HCT116 (cell line): ENCODE results near the gene FRMD8. TPM values are rescaled to one million over a fixed set of nuclear protein-coding genes. Genes with fewer than 3 reads are reported as not detected.

Source experiments
- ATAC-seq: fragments of 200-7000 bp; cut with Tn5 transposase; 2 replicates; pipeline ENCODE4 v1.9.1; 2020; ENCODE audit warnings: mild to moderate bottlenecking, moderate library complexity
- BruUV-seq: library from RNA; stranded (reverse); fragments of 400-500 nt; replicated peaks from 2 replicates; lab custom pipeline; 2021; lab: Mats Ljungman, UMichigan
- CTCF ChIA-PET: fragments of 300-600 bp; sonication (Branson Sonifier 250); formaldehyde crosslinking; loops from one replicate; lab custom pipeline; 2021; ENCODE audit warnings: antibody characterized with exemption; lab: Charles Lee
- POLR2A ChIA-PET: fragments of 300-600, 350-600 bp; sonication (Branson Sonifier 250); formaldehyde crosslinking; loops from one replicate; lab custom pipeline; 2021; ENCODE audit warnings: antibody characterized with exemption; lab: Charles Lee
- RAD21 ChIA-PET, 2 experiments: fragments of 300-600 bp; sonication (Branson Sonifier 250); formaldehyde crosslinking; loops; one replicate each; lab custom pipeline; 2023; ENCODE audit warnings: low total read pairs in 2 of 2; ENCODE audit not compliant: uncharacterized antibody in 2 of 2, unreplicated experiment in 2 of 2, low non-redundant PET in 1 of 2; lab: Charles Lee
- DNase-seq: peaks from one replicate; pipeline ENCODE4 v3.0.0-alpha.2; 2010; ENCODE audit warnings: low read depth, low spot score
- H2AFZ ChIP-seq: fragments of 200-600 bp; shearing (Covaris generic), sonication (generic); 2 replicates; pipeline ENCODE4 v1.6.1; 2017; ENCODE audit warnings: low read depth, mixed run types, mixed read lengths, antibody characterized with exemption, low read length; ENCODE audit not compliant: poor library complexity, severe bottlenecking
- H3K27ac ChIP-seq: 2 replicates; pipeline ENCODE4 v1.5.1; 2012; ENCODE audit warnings: low read depth, low read length
- H3K27me3 ChIP-seq: fragments of 200-600 bp; sonication (generic); 2 replicates; pipeline ENCODE4 v1.6.1; 2016; ENCODE audit warnings: mixed run types, low read length, mixed read lengths; ENCODE audit not compliant: insufficient read depth
- H3K36me3 ChIP-seq, 2 experiments: fragments of 200-500 bp in 1 of 2; fragments of 200-600 bp in 1 of 2; sonication (Bioruptor generic) in 1 of 2; sonication (generic) in 1 of 2; 2 replicates each; pipeline versions ENCODE4 v1.5.1 to v1.6.1; 2014 to 2016; ENCODE audit warnings: low read length in 2 of 2, inconsistent platforms in 1 of 2, mixed read lengths in 1 of 2, mixed run types in 1 of 2; ENCODE audit not compliant: insufficient read depth in 2 of 2, control insufficient read depth in 1 of 2
- H3K4me1 ChIP-seq, 2 experiments: fragments of 200-600 bp in 1 of 2; sonication (generic) in 1 of 2; 2 replicates each; pipeline versions ENCODE4 v1.5.1 to v1.6.1; 2012 to 2017; ENCODE audit warnings: low read length in 2 of 2, inconsistent platforms in 1 of 2, mild to moderate bottlenecking in 1 of 2, mixed read lengths in 1 of 2, mixed run types in 1 of 2, moderate library complexity in 1 of 2; ENCODE audit not compliant: insufficient read depth in 2 of 2, control insufficient read depth in 1 of 2
- H3K4me2 ChIP-seq: fragments of 200-600 bp; sonication (generic); 2 replicates; pipeline ENCODE4 v1.6.1; 2017; ENCODE audit warnings: mixed run types, low read length, mixed read lengths
- H3K4me3 ChIP-seq, 2 experiments: fragments of 200-600 bp in 1 of 2; sonication (generic) in 1 of 2; replicated peaks in 1 of 2; 2 replicates each; pipeline ENCODE4 v1.5.1; 2011 to 2016; ENCODE audit warnings: low read length in 2 of 2, control low read depth in 1 of 2, low read depth in 1 of 2, mild to moderate bottlenecking in 1 of 2, mixed read lengths in 1 of 2, mixed run types in 1 of 2
- H3K79me2 ChIP-seq: fragments of 200-600 bp; sonication (generic); 2 replicates; pipeline ENCODE4 v1.6.1; 2017; ENCODE audit warnings: mild to moderate bottlenecking, mixed run types, low read length, moderate library complexity, mixed read lengths; ENCODE audit not compliant: insufficient read depth
- H3K9ac ChIP-seq: fragments of 200-600 bp; sonication (generic); 2 replicates; pipeline ENCODE4 v1.6.1; 2016; ENCODE audit warnings: low read length, mixed read lengths
- H3K9me2 ChIP-seq: fragments of 200-600 bp; sonication (generic), shearing (Covaris generic); 2 replicates; pipeline ENCODE4 v1.6.1; 2017; ENCODE audit warnings: mixed run types, mild to moderate bottlenecking, moderate library complexity; ENCODE audit not compliant: insufficient read depth
- H3K9me3 ChIP-seq, 2 experiments: fragments of 200-500 bp in 1 of 2; fragments of 200-600 bp in 1 of 2; sonication (Bioruptor generic) in 1 of 2; sonication (generic) in 1 of 2; 2 replicates each; pipeline ENCODE4 v1.6.1; 2014 to 2017; ENCODE audit warnings: low read length in 2 of 2, mixed read lengths in 2 of 2, inconsistent platforms in 1 of 2, low read depth in 1 of 2, mild to moderate bottlenecking in 1 of 2, mixed run types in 1 of 2, moderate library complexity in 1 of 2; ENCODE audit not compliant: control insufficient read depth in 1 of 2, insufficient read depth in 1 of 2
- H4K20me1 ChIP-seq: fragments of 200-600 bp; sonication (generic), shearing (Covaris generic); 2 replicates; pipeline ENCODE4 v1.6.1; 2017; ENCODE audit warnings: mixed run types, mild to moderate bottlenecking, moderate library complexity; ENCODE audit not compliant: insufficient read depth
- CBX3 ChIP-seq: IDR thresholded peaks from 2 replicates; pipeline ENCODE4 v1.6.1; 2012; ENCODE audit warnings: low read depth
- EGR1 ChIP-seq: IDR thresholded peaks from 2 replicates; pipeline ENCODE4 v1.6.1; 2012; ENCODE audit warnings: low read depth
- EZH2phosphoT487 ChIP-seq: fragments of 200-600 bp; IDR thresholded peaks from 2 replicates; pipeline ENCODE4 v1.6.1; 2018; ENCODE audit warnings: antibody characterized with exemption, borderline replicate concordance
- JUND ChIP-seq: IDR thresholded peaks from 2 replicates; pipeline ENCODE4 v1.6.1; 2012
- POLR2AphosphoS5 ChIP-seq: IDR thresholded peaks from 2 replicates; pipeline ENCODE4 v1.6.1; 2011; ENCODE audit warnings: mild to moderate bottlenecking, low read depth, low read length, moderate library complexity
- SRF ChIP-seq: IDR thresholded peaks from 2 replicates; pipeline ENCODE4 v1.6.1; 2012; ENCODE audit warnings: low read depth
- TCF7L2 ChIP-seq: IDR thresholded peaks from 2 replicates; pipeline ENCODE4 v1.7.0; 2011; ENCODE audit warnings: borderline replicate concordance, inconsistent platforms; ENCODE audit not compliant: insufficient read depth, insufficient read length; ENCODE audit errors: extremely low read depth
- YY1 ChIP-seq: IDR thresholded peaks from 2 replicates; pipeline ENCODE4 v1.6.1; 2011; ENCODE audit warnings: low read length, low read depth, moderate library complexity, mild to moderate bottlenecking; ENCODE audit not compliant: insufficient replicate concordance; ENCODE audit errors: extremely low read depth
- ZFX ChIP-seq: fragments of 450-650 bp; IDR thresholded peaks from 2 replicates; pipeline ENCODE4 v1.6.1; 2017
- intact Hi-C: fragments of 100-400 bp; cut with micrococcal nuclease; formaldehyde crosslinking; loops from 2 replicates; pipeline ENCODE4 v1.10.0; 2022
- total RNA-seq: library from RNA; stranded (reverse); gene quantifications from one replicate; pipeline ENCODE4 v1.2.1, GENCODE V29; 2021; ENCODE audit not compliant: unreplicated experiment
- TF ChIP-seq, protein P1 (sequence below), 3 experiments: fragments of 200-600 bp in 1 of 3; sonication (generic) in 1 of 3; IDR thresholded peaks in 2 of 3; conservative IDR thresholded peaks in 1 of 3; 2 replicates each; pipeline ENCODE4 v1.5.1; 2012 to 2017; ENCODE audit warnings: low read depth in 2 of 3, low read length in 2 of 3, antibody characterized with exemption in 1 of 3, borderline replicate concordance in 1 of 3, control low read depth in 1 of 3, mild to moderate bottlenecking in 1 of 3, mixed read lengths in 1 of 3, mixed run types in 1 of 3, moderate library complexity in 1 of 3; ENCODE audit not compliant: insufficient read depth in 1 of 3
- TF ChIP-seq, protein P2 (sequence below): IDR thresholded peaks from 2 replicates; pipeline ENCODE4 v1.6.1; 2012

Gene FRMD8
- total RNA-seq, 1 experiment from 2014 or later = 35.8 TPM

DNA sequence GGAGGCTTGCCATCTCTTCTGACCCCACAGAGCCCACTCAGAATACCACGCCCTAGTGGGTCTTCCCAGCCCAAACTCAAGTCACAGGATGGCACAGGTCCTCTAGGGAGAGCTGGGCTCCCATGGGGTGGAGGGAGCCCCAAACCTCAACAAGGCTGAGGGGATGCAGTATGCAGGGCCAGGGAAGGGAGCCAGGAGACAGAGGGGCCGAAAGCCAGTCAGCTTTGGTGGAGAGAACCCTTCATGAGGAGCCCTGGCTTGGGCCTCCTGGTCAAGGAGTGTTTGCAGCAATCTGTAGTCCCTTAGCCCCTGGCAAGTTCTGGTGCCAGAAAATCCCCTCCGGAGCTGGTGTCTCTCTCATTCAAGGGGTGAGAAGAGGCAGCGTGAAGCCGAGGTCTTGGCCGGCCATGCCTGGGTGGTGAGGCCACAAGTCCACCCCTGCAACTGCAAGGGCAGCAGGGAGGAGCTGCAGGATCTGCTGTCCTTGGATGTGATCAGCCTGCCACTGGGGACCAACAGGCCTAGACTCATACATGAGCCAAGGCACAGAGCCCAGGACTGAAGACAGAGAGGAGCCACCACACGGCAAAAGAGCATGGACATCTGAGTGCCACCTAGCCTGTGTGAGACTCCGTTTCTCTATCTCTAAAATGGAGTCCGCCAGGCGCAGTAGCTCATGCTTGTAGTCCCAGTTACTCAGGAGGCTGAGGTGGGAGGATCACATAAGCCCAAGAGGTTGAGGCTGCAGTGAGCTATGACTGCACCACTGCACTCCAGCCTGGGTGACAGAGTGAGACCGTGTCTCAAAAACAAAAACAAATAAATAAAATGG, 60.2 kb downstream of the FRMD8 start:
- POLR2A ChIA-PET = interaction anchor here (1.0 to 4.2 kb wide), 7 partner anchors 8 to 61 kb away, joined by 3 to 23 read pairs (median 4); partner anchors contain the start of genes MALAT1 and NEAT1
- Histone ChIP-seq H3K9ac (no peak overlapping the region), H3K79me2 (no peaks in the 10 kb centered on the region), H2AFZ (no peak overlapping the region), H3K4me1 (peaks cover 11 to 18% of the 10 kb centered on the region in 2 experiments; a peak in 3 of 4 replicates), H3K27ac (peak overlapping the region; percentile 21; the same call in 1 of the 2 replicates), H3K27me3 (no peaks in the 10 kb centered on the region), H3K36me3 (no peaks in the 10 kb centered on the region), H3K9me3 (no peaks in the 10 kb centered on the region), H4K20me1 (no peaks in the 10 kb centered on the region), H3K4me3 (no peak overlapping the region), H3K9me2 (no peaks in the 10 kb centered on the region), H3K4me2 (no peak overlapping the region)
- ATAC-seq (no peak), DNase-seq (no peak)
- CTCF ChIA-PET = interaction anchor here (0.9 to 2.7 kb wide), 3 partner anchors 22 to 30 kb away, joined by 3 to 14 read pairs (median 3); no protein-coding TSS in a partner anchor
- intact Hi-C loops = no loop called here
- BruUV-seq = no TSS peak
- RAD21 ChIA-PET = no interaction called here
- TF ChIP-seq CBX3 (no peak), EGR1 (no peak), ZFX (no peak), JUND (no peak), EZH2phosphoT487 (no peak), POLR2AphosphoS5 (no peak; the same call in 1 of the 2 replicates), YY1 (no peak), SRF (no peak), TCF7L2 (no peak)
- TF ChIP-seq, protein P1, sequence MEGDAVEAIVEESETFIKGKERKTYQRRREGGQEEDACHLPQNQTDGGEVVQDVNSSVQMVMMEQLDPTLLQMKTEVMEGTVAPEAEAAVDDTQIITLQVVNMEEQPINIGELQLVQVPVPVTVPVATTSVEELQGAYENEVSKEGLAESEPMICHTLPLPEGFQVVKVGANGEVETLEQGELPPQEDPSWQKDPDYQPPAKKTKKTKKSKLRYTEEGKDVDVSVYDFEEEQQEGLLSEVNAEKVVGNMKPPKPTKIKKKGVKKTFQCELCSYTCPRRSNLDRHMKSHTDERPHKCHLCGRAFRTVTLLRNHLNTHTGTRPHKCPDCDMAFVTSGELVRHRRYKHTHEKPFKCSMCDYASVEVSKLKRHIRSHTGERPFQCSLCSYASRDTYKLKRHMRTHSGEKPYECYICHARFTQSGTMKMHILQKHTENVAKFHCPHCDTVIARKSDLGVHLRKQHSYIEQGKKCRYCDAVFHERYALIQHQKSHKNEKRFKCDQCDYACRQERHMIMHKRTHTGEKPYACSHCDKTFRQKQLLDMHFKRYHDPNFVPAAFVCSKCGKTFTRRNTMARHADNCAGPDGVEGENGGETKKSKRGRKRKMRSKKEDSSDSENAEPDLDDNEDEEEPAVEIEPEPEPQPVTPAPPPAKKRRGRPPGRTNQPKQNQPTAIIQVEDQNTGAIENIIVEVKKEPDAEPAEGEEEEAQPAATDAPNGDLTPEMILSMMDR (IDR thresholded peaks at IDR 0.05 in 2 of 3, conservative IDR thresholded peaks at IDR 0.05 in 1 of 3; ENCODE audit: borderline replicate concordance in 1 of 3, insufficient read depth in 1 of 3, low read depth in 2 of 3, low read length in 2 of 3) = no peak
- TF ChIP-seq, protein P2, sequence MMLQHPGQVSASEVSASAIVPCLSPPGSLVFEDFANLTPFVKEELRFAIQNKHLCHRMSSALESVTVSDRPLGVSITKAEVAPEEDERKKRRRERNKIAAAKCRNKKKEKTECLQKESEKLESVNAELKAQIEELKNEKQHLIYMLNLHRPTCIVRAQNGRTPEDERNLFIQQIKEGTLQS = no peak
